RKO (cell line): ENCODE data around the gene FAM167B.
A peak's percentile ranks its signal among the peaks of the same experiment; 100 is the strongest.
"Not testable (repeated sequence)": the region's sequence is repeated elsewhere in the genome, so short reads cannot be mapped to it uniquely, and the experiment has no call there.

Source experiments
- DNase-seq: peaks from one replicate; pipeline ENCODE4 v3.0.0-alpha.2; 2016; ENCODE audit warnings: low spot score

The FAM167B gene

GRCh38 chr1:32263236-32263593, 16.2 kb downstream of the FAM167B start:
- not testable (repeated sequence) for DNase-seq

GRCh38 chr1:32263744-32264143, 16.7 kb downstream of the FAM167B start:
- no peak for DNase-seq

GRCh38 chr1:32265846-32266245, 18.8 kb downstream of the FAM167B start:
- DNase-seq = no peak

GRCh38 chr1:32266921-32267591, 20.0 kb downstream of the FAM167B start:
- DNase-seq = no peak

- no peak for DNase-seq
Measured at GRCh38 chr1:32269744-32270143, 22.7 kb downstream of the FAM167B start.

GRCh38 chr1:32272557-32273390, 25.8 kb downstream of the FAM167B start:
- no peak for DNase-seq

- no peak for DNase-seq
Measured at GRCh38 chr1:32273391-32274208, 26.6 kb downstream of the FAM167B start.

- DNase-seq = no peak
Measured at GRCh38 chr1:32274646-32275340, 27.8 kb downstream of the FAM167B start.

- DNase-seq = no peak
Measured at GRCh38 chr1:32275424-32275823, 28.4 kb downstream of the FAM167B start.

- no peak for DNase-seq
Measured at GRCh38 chr1:32276032-32276782, 29.2 kb downstream of the FAM167B start.

- DNase-seq = not testable (repeated sequence)
Measured at GRCh38 chr1:32284777-32285176, 37.8 kb downstream of the FAM167B start.

- DNase-seq = no peak
Measured at GRCh38 chr1:32285658-32286057, 38.6 kb downstream of the FAM167B start.

GRCh38 chr1:32286763-32287162, 39.7 kb downstream of the FAM167B start:
- DNase-seq = no peak

GRCh38 chr1:32289256-32289655, 42.2 kb downstream of the FAM167B start:
- no peak for DNase-seq

- DNase-seq = peak; percentile 91
Measured at GRCh38 chr1:32291145-32291707, 44.2 kb downstream of the FAM167B start.

GRCh38 chr1:32291708-32292538, 44.9 kb downstream of the FAM167B start, which contains the start of gene HDAC1:
Gene HDAC1, plus strand, starts transcription at chr1:32292083. Its CDS starts 87 bp downstream, at chr1:32292170.
- DNase-seq = peak; percentile 97

- not testable (repeated sequence) for DNase-seq
Measured at GRCh38 chr1:32298211-32298610, 51.2 kb downstream of the FAM167B start.
